Mucosa of descending colon (tissue), 3 donors: ENCODE measurements around the gene PARD6A. TPM values are rescaled to one million over a fixed set of nuclear protein-coding genes. Genes with fewer than 3 reads are reported as not detected.

Experiments
- ATAC-seq: fragments of 200-7000 bp; cut with Tn5 transposase; one replicate; pipeline ENCODE4 v1.9.1; 2020; ENCODE audit warnings: mild to moderate bottlenecking, moderate library complexity
- DNase-seq, 3 donors: peaks; one replicate each; pipeline ENCODE4 v3.0.0-alpha.2; 2020
- H3K36me3 ChIP-seq: fragments of 200-600 bp; one replicate; pipeline ENCODE4 v1.8.0; 2021; ENCODE audit warnings: low read depth, mild to moderate bottlenecking
- H3K4me1 ChIP-seq: fragments of 200-600 bp; one replicate; pipeline ENCODE4 v1.8.0; 2021; ENCODE audit warnings: low read depth, mild to moderate bottlenecking
- H3K4me3 ChIP-seq: fragments of 200-600 bp; one replicate; pipeline ENCODE4 v1.8.0; 2021; ENCODE audit warnings: mild to moderate bottlenecking
- H3K9me3 ChIP-seq: fragments of 200-600 bp; one replicate; pipeline ENCODE4 v1.8.0; 2021; ENCODE audit warnings: mild to moderate bottlenecking
- CTCF ChIP-seq: fragments of 200-600 bp; IDR thresholded peaks from one replicate; pipeline ENCODE4 v1.8.0; 2022; ENCODE audit warnings: antibody characterized with exemption, mild to moderate bottlenecking
- intact Hi-C, 2 donors: fragments of 100-400 bp; cut with DNase I in 1 of 2; cut with micrococcal nuclease in 1 of 2; formaldehyde crosslinking; loops; one replicate each; pipeline versions ENCODE4 v1.11.0 to v1.11.1; 2022; cut with DNase I, micrococcal nuclease
- total RNA-seq, 3 donors: library from RNA; stranded (reverse); fragmentation: NEBNext Ultra II Directional in 2 of 3; extraction: Animal tissue kit (Norgen Biotek cat#: 25700) in 2 of 3; gene quantifications; one replicate each; pipeline versions ENCODE4 v1.2.1 to v1.2.4, GENCODE V29; 2021 to 2023
- donor health status: DM: no; HTN: no; CAD: no; lungs with moderate emphysema.
- donor health status: DM: no; HTN: no; CAD: no.
- donor health status: DM: no; HTN: yes; CAD: no.

The PARD6A gene
- total RNA-seq, 3 donors from 2014 or later = 2.3 to 9.1 (median 3.7) TPM

DNA sequence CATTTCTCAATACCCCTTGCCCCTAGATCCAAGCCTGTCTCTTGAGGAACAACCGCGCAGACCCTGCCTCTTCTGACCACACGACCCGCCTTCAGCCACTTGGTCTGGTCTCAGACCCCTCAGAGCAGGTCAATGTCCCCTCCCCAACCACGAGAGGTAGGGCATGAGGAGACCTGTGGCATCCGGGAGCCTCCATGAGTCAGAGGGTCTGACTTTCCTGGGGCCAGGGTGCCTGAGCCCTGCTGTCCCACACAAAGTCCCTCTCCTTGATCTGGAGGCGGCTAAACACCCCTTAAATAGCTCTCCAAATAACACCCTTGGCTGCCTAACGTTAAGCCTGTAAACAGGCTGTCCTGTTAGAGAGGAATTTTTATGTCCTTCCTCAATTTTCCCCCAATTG is 10.7 kb upstream of the PARD6A start:
- DNase-seq = no peak
- no peak for TF ChIP-seq CTCF
- H3K9me3 ChIP-seq = no peaks in the 10 kb centered on the region
- H3K36me3 ChIP-seq = no peaks in the 10 kb centered on the region
- H3K4me3 ChIP-seq = no peak overlapping the region
- no peak for ATAC-seq
- intact Hi-C loops = no loop called here
- H3K4me1 ChIP-seq = peaks cover 6% of the 10 kb centered on the region

DNA sequence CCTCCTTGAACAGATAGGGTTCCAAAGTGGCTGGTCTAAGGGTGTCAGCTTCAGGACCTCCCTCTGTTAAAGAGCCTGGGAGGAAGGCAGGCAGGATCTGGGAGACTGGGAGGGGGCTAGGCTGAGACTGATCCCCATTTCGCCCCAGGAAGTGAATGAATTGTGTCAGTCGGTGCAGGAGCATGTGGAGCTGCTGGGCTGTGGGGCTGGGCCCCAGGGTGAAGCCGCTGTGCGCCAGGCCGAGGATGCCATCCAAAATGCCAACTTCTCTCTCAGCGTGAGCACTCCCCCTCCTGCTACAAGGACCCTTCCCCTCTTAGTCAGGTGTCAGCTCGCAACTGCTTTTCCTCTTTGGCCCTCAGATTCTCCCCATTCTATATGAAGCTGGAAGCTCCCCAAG is 9.7 kb upstream of the PARD6A start:
- no peak for ATAC-seq
- Histone ChIP-seq H3K4me1 (peaks cover 6% of the 10 kb centered on the region), H3K36me3 (no peaks in the 10 kb centered on the region), H3K9me3 (no peaks in the 10 kb centered on the region), H3K4me3 (no peak overlapping the region)
- peak in 1 of 3 donors; percentile 22 for DNase-seq
- intact Hi-C loops = no loop called here
- no peak for TF ChIP-seq CTCF

DNA sequence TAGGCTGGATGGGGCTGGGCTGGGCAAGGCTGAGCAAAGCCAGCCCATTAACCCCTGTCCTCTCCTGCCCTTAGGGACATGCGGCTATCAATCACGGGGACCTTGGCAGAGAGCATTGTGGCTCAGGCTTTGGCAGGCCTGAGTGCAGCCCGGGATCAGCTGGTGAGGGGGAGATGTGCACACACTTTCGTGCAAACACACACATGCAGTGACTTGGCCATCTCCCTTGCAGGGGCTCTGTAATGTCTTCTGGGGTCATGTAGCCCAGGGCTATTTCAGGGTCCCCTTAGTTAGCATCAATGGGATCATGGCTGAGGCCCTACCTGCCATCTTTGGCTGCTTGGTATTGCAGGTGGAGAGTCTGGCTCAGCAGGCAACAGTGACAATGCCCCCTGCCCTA is 8.9 kb upstream of the PARD6A start:
- DNase-seq = no peak
- no peaks in the 10 kb centered on the region for H3K9me3 ChIP-seq
- peaks cover 6% of the 10 kb centered on the region for H3K4me1 ChIP-seq
- intact Hi-C loops = no loop called here
- ATAC-seq = no peak
- H3K4me3 ChIP-seq = no peak overlapping the region
- no peaks in the 10 kb centered on the region for H3K36me3 ChIP-seq
- TF ChIP-seq CTCF = no peak

GRCh38 chr16:67652578-67653127 is 8.1 kb upstream of the PARD6A start:
- H3K4me1 ChIP-seq = peaks cover 6% of the 10 kb centered on the region
- peak; percentile 76 for ATAC-seq
- H3K4me3 ChIP-seq = no peak overlapping the region
- H3K36me3 ChIP-seq = no peaks in the 10 kb centered on the region
- DNase-seq = peak in 1 of 3 donors; percentile 66
- intact Hi-C loops = no loop called here
- TF ChIP-seq CTCF = no peak
- H3K9me3 ChIP-seq = no peaks in the 10 kb centered on the region

- Histone ChIP-seq H3K9me3 (no peaks in the 10 kb centered on the region), H3K36me3 (no peaks in the 10 kb centered on the region), H3K4me3 (no peak overlapping the region), H3K4me1 (peaks cover 6% of the 10 kb centered on the region)
- intact Hi-C loops = no loop called here
- no peak for TF ChIP-seq CTCF
- peak; percentile 6 for ATAC-seq
- no peak for DNase-seq
Measured at GRCh38 chr16:67653128-67653788, 7.5 kb upstream of the PARD6A start.
